Esophagus muscularis mucosa (tissue), 4 donors: ENCODE data around the gene ZNF248. TPM values are rescaled to one million over a fixed set of nuclear protein-coding genes. Genes with fewer than 3 reads are reported as not detected.

Experiments used
- DNase-seq: peaks from one replicate; pipeline ENCODE4 v3.0.0-alpha.2; 2017; ENCODE audit errors: extremely low spot score
- H3K27ac ChIP-seq, 4 donors: fragments of 200-600 bp; sonication (generic); replicated peaks in 1 of 4; 1 replicate in 3 of 4; 2 replicates in 1 of 4; pipeline ENCODE4 v1.5.1; 2016 to 2019; ENCODE audit warnings: mild to moderate bottlenecking in 1 of 4
- H3K27me3 ChIP-seq, 4 donors: fragments of 200-600 bp; sonication (generic); one replicate each; pipeline versions ENCODE4 v1.5.1 to v1.6.0; 2016 to 2019
- H3K36me3 ChIP-seq, 4 donors: fragments of 200-600 bp; sonication (generic); one replicate each; pipeline ENCODE4 v1.5.1; 2016 to 2019
- H3K4me1 ChIP-seq, 4 donors: fragments of 200-600 bp; sonication (generic); one replicate each; pipeline ENCODE4 v1.5.1; 2016 to 2019
- H3K4me3 ChIP-seq, 4 donors: fragments of 200-600 bp; sonication (generic); 1 replicate in 2 of 4; 2 replicates in 2 of 4; pipeline ENCODE4 v1.5.1; 2016 to 2019; ENCODE audit warnings: mild to moderate bottlenecking in 4 of 4, moderate library complexity in 1 of 4
- H3K9me3 ChIP-seq, 4 donors: fragments of 200-600 bp; sonication (generic); 1 replicate in 3 of 4; 2 replicates in 1 of 4; pipeline ENCODE4 v1.5.1; 2016 to 2019
- EP300 ChIP-seq: sonication (generic); formaldehyde crosslinking; IDR thresholded peaks from one replicate; pipeline ENCODE4 v1.6.1; 2017; ENCODE audit warnings: antibody characterized with exemption
- POLR2A ChIP-seq: fragments of 450-650 bp; IDR thresholded peaks from one replicate; pipeline ENCODE4 v1.6.1; 2017; ENCODE audit warnings: antibody characterized with exemption, moderate library complexity, mild to moderate bottlenecking, low read depth
- POLR2AphosphoS5 ChIP-seq, 2 donors: sonication (generic); formaldehyde crosslinking; IDR thresholded peaks; one replicate each; pipeline ENCODE4 v1.6.1; 2017; ENCODE audit warnings: antibody characterized with exemption in 2 of 2
- WGBS: methylation state at CpG from one replicate; pipeline ENCODE4 v1.1.5; 2018; 5-methylcytosine and 5-hydroxymethylcytosine counted together
- intact Hi-C: fragments of 100-400 bp; cut with DNase I; formaldehyde crosslinking; loops from one replicate; pipeline ENCODE4 v1.15.1; 2023
- total RNA-seq, 4 donors: library from RNA; depleted of rRNA; stranded (reverse); fragments of >200 nt; gene quantifications; one replicate each; pipeline versions ENCODE4 v1.1.0 to v1.2.1, GENCODE V29; 2016
- TF ChIP-seq, protein P1 (sequence below), 3 experiments: fragments of 200-600 bp in 2 of 3; fragments of 450-650 bp in 1 of 3; sonication (generic) in 2 of 3; IDR thresholded peaks; one replicate each; pipeline ENCODE4 v1.5.1; 2017 to 2019; ENCODE audit warnings: antibody characterized with exemption in 3 of 3, mild to moderate bottlenecking in 2 of 3, moderate library complexity in 1 of 3

Gene ZNF248
- total RNA-seq, 4 donors from 2014 or later: 12.9 to 23.7 (median 17.6) TPM

DNA sequence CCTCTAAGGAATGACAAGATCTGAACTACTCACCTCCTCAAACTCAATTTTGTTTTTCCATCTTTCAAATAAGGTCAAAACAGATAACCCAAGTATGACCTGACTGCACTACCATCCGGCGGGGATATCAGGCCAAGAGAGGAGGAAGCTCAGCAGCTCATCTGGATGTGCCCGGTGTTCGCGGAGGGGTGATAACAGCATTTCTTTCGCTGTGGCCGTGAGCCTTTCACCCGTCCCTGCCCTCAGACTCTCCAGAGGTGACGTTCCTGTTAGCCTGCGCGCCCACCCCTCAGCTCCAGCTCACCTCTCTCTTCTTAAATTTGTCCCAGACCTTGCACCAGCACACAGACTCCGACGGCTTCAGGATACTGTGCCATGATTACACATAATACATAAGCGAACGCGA, 526 bp downstream of the ZNF248 start:
- H3K9me3 ChIP-seq: no peaks in the 10 kb centered on the region
- peak overlapping the region; percentile 90 to 99 (median 95) for H3K4me3 ChIP-seq
- WGBS: 0% methylated on average over 12 of the region's 16 CpGs
- peak overlapping the region; percentile 100 for H3K27ac ChIP-seq
- no peaks in the 10 kb centered on the region for H3K27me3 ChIP-seq
- H3K36me3 ChIP-seq: peaks cover 0 to 10% (median 0%) of the 10 kb centered on the region in 4 donors
- intact Hi-C loops: loop anchor here (1.0 to 10.0 kb wide), 2 partner anchors 119 to 238 kb away; partner anchors contain the start of genes ZNF25 and ZNF37A
- peaks cover 27 to 59% (median 54%) of the 10 kb centered on the region in 4 donors for H3K4me1 ChIP-seq
- TF ChIP-seq, protein P1, sequence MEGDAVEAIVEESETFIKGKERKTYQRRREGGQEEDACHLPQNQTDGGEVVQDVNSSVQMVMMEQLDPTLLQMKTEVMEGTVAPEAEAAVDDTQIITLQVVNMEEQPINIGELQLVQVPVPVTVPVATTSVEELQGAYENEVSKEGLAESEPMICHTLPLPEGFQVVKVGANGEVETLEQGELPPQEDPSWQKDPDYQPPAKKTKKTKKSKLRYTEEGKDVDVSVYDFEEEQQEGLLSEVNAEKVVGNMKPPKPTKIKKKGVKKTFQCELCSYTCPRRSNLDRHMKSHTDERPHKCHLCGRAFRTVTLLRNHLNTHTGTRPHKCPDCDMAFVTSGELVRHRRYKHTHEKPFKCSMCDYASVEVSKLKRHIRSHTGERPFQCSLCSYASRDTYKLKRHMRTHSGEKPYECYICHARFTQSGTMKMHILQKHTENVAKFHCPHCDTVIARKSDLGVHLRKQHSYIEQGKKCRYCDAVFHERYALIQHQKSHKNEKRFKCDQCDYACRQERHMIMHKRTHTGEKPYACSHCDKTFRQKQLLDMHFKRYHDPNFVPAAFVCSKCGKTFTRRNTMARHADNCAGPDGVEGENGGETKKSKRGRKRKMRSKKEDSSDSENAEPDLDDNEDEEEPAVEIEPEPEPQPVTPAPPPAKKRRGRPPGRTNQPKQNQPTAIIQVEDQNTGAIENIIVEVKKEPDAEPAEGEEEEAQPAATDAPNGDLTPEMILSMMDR (IDR thresholded peaks at IDR 0.05): no peak
- TF ChIP-seq POLR2A (no peak), EP300 (no peak), POLR2AphosphoS5 (IDR thresholded peaks at IDR 0.05) (no peak)
- DNase-seq: no peak

DNA sequence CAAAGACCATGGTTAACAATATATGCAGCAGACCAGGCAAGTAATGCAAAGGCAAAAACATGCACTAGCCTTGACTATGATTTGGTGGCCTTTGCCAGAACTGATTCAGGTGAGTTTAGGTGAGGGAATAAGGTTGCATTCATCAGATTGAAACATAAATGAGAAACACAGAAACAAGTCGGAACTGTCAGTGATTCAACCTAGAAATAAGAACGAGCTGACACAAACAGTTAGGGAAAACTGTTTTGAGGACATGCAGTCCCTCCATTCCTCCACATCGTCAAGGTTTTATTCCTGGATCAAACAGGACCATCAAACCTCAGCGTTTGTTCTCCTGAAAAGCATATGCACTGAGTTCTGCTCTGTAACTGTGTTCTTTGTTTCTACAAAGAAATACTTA, 1.8 kb downstream of the ZNF248 start:
- DNase-seq: no peak
- peaks cover 27 to 49% (median 46%) of the 10 kb centered on the region in 4 donors for H3K4me1 ChIP-seq
- intact Hi-C loops: loop anchor here (10.0 kb wide), 1 partner anchor 239 kb away; the partner anchor contains the start of gene ZNF37A
- 46% methylated on average over 4 of the region's 4 CpGs for WGBS
- H3K9me3 ChIP-seq: no peaks in the 10 kb centered on the region
- peaks cover 0 to 10% (median 0%) of the 10 kb centered on the region in 4 donors for H3K36me3 ChIP-seq
- no peaks in the 10 kb centered on the region for H3K27me3 ChIP-seq
- peak overlapping the region in 1 of 4 donors; percentile 0 for H3K27ac ChIP-seq
- TF ChIP-seq POLR2A (no peak), EP300 (no peak), POLR2AphosphoS5 (IDR thresholded peaks at IDR 0.05) (no peak)
- TF ChIP-seq, protein P1 (IDR thresholded peaks at IDR 0.05): no peak
- peak overlapping the region in 2 of 4 donors; percentile 94 to 99 for H3K4me3 ChIP-seq

- no peak for DNase-seq
- no peaks in the 10 kb centered on the region for H3K27me3 ChIP-seq
- H3K9me3 ChIP-seq: no peaks in the 10 kb centered on the region
- peaks cover 27 to 47% (median 43%) of the 10 kb centered on the region in 4 donors for H3K4me1 ChIP-seq
- intact Hi-C loops: loop anchor here (10.0 kb wide), 1 partner anchor 240 kb away; the partner anchor contains the start of gene ZNF37A
- H3K27ac ChIP-seq: no peak overlapping the region
- H3K36me3 ChIP-seq: peaks cover 0 to 10% (median 0%) of the 10 kb centered on the region in 4 donors
- TF ChIP-seq POLR2A: no peak
- no peak for TF ChIP-seq EP300
- no peak for TF ChIP-seq POLR2AphosphoS5 (IDR thresholded peaks at IDR 0.05)
- TF ChIP-seq, protein P1 (IDR thresholded peaks at IDR 0.05): no peak
- no peak overlapping the region for H3K4me3 ChIP-seq
Measured at GRCh38 chr10:37854626-37855025, 2.8 kb downstream of the ZNF248 start.

- DNase-seq: no peak
- peaks cover 0 to 12% (median 4%) of the 10 kb centered on the region in 4 donors for H3K9me3 ChIP-seq
- 84% methylated on average over 2 of the region's 2 CpGs for WGBS
- intact Hi-C loops: no loop called here
- TF ChIP-seq EP300 (no peak), POLR2A (no peak), POLR2AphosphoS5 (IDR thresholded peaks at IDR 0.05) (no peak)
- TF ChIP-seq, protein P1 (IDR thresholded peaks at IDR 0.05): no peak
- no peak overlapping the region for H3K4me3 ChIP-seq
- peaks cover 0 to 22% (median 10%) of the 10 kb centered on the region in 4 donors for H3K36me3 ChIP-seq
- no peaks in the 10 kb centered on the region for H3K27me3 ChIP-seq
- H3K27ac ChIP-seq: no peak overlapping the region
- no peaks in the 10 kb centered on the region for H3K4me1 ChIP-seq
Measured at GRCh38 chr10:37844644-37845043, 12.8 kb downstream of the ZNF248 start.

DNA sequence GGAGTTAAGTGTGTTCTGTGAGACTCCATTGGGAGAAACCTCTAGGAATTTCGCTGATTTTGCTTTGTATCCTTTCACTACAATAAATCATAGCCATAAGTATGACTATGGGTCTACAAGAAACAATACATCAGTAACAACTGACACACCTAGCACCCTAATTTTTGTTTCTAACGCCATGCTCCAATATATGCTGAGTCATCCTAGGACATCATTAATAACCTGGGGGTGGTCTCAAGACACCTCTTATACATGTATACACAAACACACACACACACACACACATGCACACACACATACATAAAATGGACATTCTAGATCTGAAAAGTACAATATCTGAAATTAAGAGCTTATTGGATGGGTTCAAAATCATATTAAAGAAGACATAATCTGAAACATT, 18.2 kb downstream of the ZNF248 start:
- H3K9me3 ChIP-seq: peaks cover 0 to 12% (median 4%) of the 10 kb centered on the region in 4 donors
- no peaks in the 10 kb centered on the region for H3K27me3 ChIP-seq
- no peak overlapping the region for H3K4me3 ChIP-seq
- H3K27ac ChIP-seq: no peak overlapping the region
- intact Hi-C loops: no loop called here
- TF ChIP-seq POLR2AphosphoS5 (IDR thresholded peaks at IDR 0.05) (no peak), POLR2A (no peak), EP300 (no peak)
- TF ChIP-seq, protein P1 (IDR thresholded peaks at IDR 0.05): no peak
- DNase-seq: no peak
- H3K36me3 ChIP-seq: peaks cover 13 to 48% (median 35%) of the 10 kb centered on the region in 4 donors
- WGBS: 97% methylated on average over 2 of the region's 2 CpGs
- no peaks in the 10 kb centered on the region for H3K4me1 ChIP-seq
